Measurements from ENCODE around the gene CDCA4. TPM values are rescaled to one million over a fixed set of nuclear protein-coding genes. Genes with fewer than 3 reads are reported as not detected.

Gene CDCA4
- polyA plus RNA-seq, 1 donor from 2014 or later = 5.4 TPM

DNA sequence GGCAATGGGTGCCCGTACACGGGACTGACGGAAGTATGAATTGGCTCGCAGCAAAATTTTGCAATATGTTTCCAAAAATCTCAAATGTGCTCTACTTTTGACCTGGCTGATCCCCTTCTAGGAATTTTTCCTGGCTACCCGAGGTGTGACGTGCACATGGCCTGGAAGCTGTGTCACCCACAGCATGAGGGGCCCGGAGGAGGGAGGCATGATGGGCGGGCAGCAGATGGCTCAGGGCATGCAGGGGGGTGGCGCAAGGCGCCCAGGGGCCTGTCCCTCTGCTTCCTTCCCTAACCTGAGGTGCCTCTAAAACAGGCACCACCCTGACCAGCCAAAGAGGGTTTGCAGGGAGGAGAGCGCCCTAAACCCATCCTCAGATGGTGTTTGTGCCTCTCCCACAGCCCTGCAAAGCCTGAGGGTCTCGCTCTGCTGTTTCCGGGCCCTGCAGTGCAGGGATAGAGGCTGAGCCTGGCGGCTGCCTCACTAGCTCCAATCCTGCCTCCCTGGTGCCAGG, 37.7 kb upstream of the CDCA4 start:
- Histone ChIP-seq H2AFZ (ENCODE audit: low read depth, low read length) (no peak overlapping the region), H3K4me2 (ENCODE audit: low read length) (no peak overlapping the region), H3K4me3 (ENCODE audit: low read length) (no peak overlapping the region), H3K79me2 (replicated peaks; ENCODE audit: insufficient read depth, low read length) (no peaks in the 10 kb centered on the region), H3K9me2 (ENCODE audit: insufficient read depth, low read length) (no peaks in the 10 kb centered on the region), H3K9me3 (ENCODE audit: low read length) (no peaks in the 10 kb centered on the region), H3F3A (ENCODE audit: insufficient read depth, low read length, poor library complexity, severe bottlenecking) (no peaks in the 10 kb centered on the region), H3K9ac (ENCODE audit: low read length) (no peak overlapping the region), H4K20me1 (ENCODE audit: insufficient read depth) (no peaks in the 10 kb centered on the region), H3K27me3 (ENCODE audit: insufficient read depth, low read depth, low read length) (no peaks in the 10 kb centered on the region), H3K36me3 (ENCODE audit: insufficient read depth, low read length) (no peaks in the 10 kb centered on the region), H3K27ac (ENCODE audit: low read length) (no peak overlapping the region)
- TF ChIP-seq SMC3 (conservative IDR thresholded peaks at IDR 0.05; ENCODE audit: poor library complexity) = no peak
- TF ChIP-seq EZH2 (IDR thresholded peaks at IDR 0.05; ENCODE audit: borderline replicate concordance, insufficient read depth, low read length, poor library complexity, severe bottlenecking) = no peak
- TF ChIP-seq RAD21 (conservative IDR thresholded peaks at IDR 0.05) = no peak
- TF ChIP-seq MXI1 (conservative IDR thresholded peaks at IDR 0.05; ENCODE audit: poor library complexity, severe bottlenecking) = no peak
- TF ChIP-seq TAF1 (IDR thresholded peaks at IDR 0.05; ENCODE audit: low read depth) = no peak
- TF ChIP-seq, protein P1, sequence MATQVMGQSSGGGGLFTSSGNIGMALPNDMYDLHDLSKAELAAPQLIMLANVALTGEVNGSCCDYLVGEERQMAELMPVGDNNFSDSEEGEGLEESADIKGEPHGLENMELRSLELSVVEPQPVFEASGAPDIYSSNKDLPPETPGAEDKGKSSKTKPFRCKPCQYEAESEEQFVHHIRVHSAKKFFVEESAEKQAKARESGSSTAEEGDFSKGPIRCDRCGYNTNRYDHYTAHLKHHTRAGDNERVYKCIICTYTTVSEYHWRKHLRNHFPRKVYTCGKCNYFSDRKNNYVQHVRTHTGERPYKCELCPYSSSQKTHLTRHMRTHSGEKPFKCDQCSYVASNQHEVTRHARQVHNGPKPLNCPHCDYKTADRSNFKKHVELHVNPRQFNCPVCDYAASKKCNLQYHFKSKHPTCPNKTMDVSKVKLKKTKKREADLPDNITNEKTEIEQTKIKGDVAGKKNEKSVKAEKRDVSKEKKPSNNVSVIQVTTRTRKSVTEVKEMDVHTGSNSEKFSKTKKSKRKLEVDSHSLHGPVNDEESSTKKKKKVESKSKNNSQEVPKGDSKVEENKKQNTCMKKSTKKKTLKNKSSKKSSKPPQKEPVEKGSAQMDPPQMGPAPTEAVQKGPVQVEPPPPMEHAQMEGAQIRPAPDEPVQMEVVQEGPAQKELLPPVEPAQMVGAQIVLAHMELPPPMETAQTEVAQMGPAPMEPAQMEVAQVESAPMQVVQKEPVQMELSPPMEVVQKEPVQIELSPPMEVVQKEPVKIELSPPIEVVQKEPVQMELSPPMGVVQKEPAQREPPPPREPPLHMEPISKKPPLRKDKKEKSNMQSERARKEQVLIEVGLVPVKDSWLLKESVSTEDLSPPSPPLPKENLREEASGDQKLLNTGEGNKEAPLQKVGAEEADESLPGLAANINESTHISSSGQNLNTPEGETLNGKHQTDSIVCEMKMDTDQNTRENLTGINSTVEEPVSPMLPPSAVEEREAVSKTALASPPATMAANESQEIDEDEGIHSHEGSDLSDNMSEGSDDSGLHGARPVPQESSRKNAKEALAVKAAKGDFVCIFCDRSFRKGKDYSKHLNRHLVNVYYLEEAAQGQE (IDR thresholded peaks at IDR 0.05; ENCODE audit: borderline replicate concordance) = no peak
- no peak for TF ChIP-seq EP300 (conservative IDR thresholded peaks at IDR 0.05; ENCODE audit: poor library complexity, severe bottlenecking)
- TF ChIP-seq, protein P2, sequence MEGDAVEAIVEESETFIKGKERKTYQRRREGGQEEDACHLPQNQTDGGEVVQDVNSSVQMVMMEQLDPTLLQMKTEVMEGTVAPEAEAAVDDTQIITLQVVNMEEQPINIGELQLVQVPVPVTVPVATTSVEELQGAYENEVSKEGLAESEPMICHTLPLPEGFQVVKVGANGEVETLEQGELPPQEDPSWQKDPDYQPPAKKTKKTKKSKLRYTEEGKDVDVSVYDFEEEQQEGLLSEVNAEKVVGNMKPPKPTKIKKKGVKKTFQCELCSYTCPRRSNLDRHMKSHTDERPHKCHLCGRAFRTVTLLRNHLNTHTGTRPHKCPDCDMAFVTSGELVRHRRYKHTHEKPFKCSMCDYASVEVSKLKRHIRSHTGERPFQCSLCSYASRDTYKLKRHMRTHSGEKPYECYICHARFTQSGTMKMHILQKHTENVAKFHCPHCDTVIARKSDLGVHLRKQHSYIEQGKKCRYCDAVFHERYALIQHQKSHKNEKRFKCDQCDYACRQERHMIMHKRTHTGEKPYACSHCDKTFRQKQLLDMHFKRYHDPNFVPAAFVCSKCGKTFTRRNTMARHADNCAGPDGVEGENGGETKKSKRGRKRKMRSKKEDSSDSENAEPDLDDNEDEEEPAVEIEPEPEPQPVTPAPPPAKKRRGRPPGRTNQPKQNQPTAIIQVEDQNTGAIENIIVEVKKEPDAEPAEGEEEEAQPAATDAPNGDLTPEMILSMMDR (IDR thresholded peaks at IDR 0.05; ENCODE audit: poor library complexity, severe bottlenecking) = no peak

DNA sequence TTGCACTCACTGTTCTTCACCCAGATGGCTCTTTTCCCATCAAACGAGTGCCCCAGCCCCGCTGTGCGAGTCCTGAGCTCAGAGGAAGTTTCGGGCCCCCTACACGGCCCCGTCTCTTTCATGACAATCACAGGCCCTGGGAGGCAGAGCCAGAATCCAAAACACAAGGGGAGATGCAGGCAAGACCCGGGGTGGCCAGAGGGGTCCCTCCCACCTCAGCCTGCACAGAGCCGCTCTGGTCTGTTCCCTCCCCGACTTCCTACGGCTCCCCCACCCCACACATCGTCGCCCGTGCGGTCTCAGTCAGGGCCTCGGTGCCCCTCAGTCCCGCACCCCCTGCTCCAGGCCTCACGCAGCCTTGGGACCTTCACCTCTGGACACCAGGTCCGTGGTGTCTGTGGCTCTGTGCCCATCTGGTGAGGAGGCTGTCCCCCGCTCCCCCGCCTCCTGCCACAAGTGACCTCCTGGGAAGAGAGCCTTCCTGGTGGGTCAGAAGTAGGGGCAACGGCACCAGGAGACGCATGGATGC, 35.5 kb upstream of the CDCA4 start:
- H3K27ac ChIP-seq (ENCODE audit: low read length) = no peak overlapping the region
- no peaks in the 10 kb centered on the region for H3K9me2 ChIP-seq (ENCODE audit: insufficient read depth, low read length)
- TF ChIP-seq TAF1 (IDR thresholded peaks at IDR 0.05; ENCODE audit: low read depth) = no peak
- TF ChIP-seq, protein P2 (IDR thresholded peaks at IDR 0.05; ENCODE audit: poor library complexity, severe bottlenecking) = no peak
- no peak for TF ChIP-seq SMC3 (conservative IDR thresholded peaks at IDR 0.05; ENCODE audit: poor library complexity)
- TF ChIP-seq MXI1 (conservative IDR thresholded peaks at IDR 0.05; ENCODE audit: poor library complexity, severe bottlenecking) = no peak
- TF ChIP-seq, protein P1 (IDR thresholded peaks at IDR 0.05; ENCODE audit: borderline replicate concordance) = no peak
- TF ChIP-seq EZH2 (IDR thresholded peaks at IDR 0.05; ENCODE audit: borderline replicate concordance, insufficient read depth, low read length, poor library complexity, severe bottlenecking) = no peak
- TF ChIP-seq EP300 (conservative IDR thresholded peaks at IDR 0.05; ENCODE audit: poor library complexity, severe bottlenecking) = no peak
- no peak for TF ChIP-seq POLR2AphosphoS5 (IDR thresholded peaks at IDR 0.05)
- no peak for TF ChIP-seq RAD21 (conservative IDR thresholded peaks at IDR 0.05)
- H3K4me2 ChIP-seq (ENCODE audit: low read length) = no peak overlapping the region
- no peaks in the 10 kb centered on the region for H3K27me3 ChIP-seq (ENCODE audit: insufficient read depth, low read depth, low read length)
- no peaks in the 10 kb centered on the region for H4K20me1 ChIP-seq (ENCODE audit: insufficient read depth)
- no peak overlapping the region for H3K4me3 ChIP-seq (ENCODE audit: low read length)
- H3K9ac ChIP-seq (ENCODE audit: low read length) = no peak overlapping the region
- H3K9me3 ChIP-seq (ENCODE audit: low read length) = no peaks in the 10 kb centered on the region
- no peaks in the 10 kb centered on the region for H3F3A ChIP-seq (ENCODE audit: insufficient read depth, low read length, poor library complexity, severe bottlenecking)
- H2AFZ ChIP-seq (ENCODE audit: low read depth, low read length) = no peak overlapping the region
- H3K36me3 ChIP-seq (ENCODE audit: insufficient read depth, low read length) = no peaks in the 10 kb centered on the region
- H3K79me2 ChIP-seq (replicated peaks; ENCODE audit: insufficient read depth, low read length) = no peaks in the 10 kb centered on the region

All from neural cell (in vitro differentiated cells).